Prostate gland (tissue), 2 donors: ENCODE results near the gene DMXL1. TPM values are rescaled to one million over a fixed set of nuclear protein-coding genes. Genes with fewer than 3 reads are reported as not detected.

Experiments used
- DNase-seq: peaks from one replicate; pipeline ENCODE4 v3.0.0-alpha.2; 2019; ENCODE audit warnings: low spot score
- H3K27ac ChIP-seq, 2 donors: fragments of 200-600 bp; sonication (generic); 2 replicates each; pipeline ENCODE4 v1.5.1; 2017 to 2019
- H3K27me3 ChIP-seq: fragments of 200-600 bp; sonication (generic); replicated peaks from 2 replicates; pipeline ENCODE4 v1.5.1; 2019; ENCODE audit not compliant: insufficient read depth
- H3K36me3 ChIP-seq, 2 donors: fragments of 200-600 bp; sonication (generic); 1 replicate in 1 of 2; 2 replicates in 1 of 2; pipeline versions ENCODE4 v1.5.1 to v1.8.1; 2017 to 2019
- H3K4me1 ChIP-seq: fragments of 200-600 bp; sonication (generic); replicated peaks from 2 replicates; pipeline ENCODE4 v1.5.1; 2019
- H3K4me3 ChIP-seq, 2 donors: fragments of 200-600 bp; sonication (generic); 2 replicates each; pipeline ENCODE4 v1.5.1; 2017 to 2019
- H3K9me3 ChIP-seq: fragments of 200-600 bp; sonication (generic); 2 replicates; pipeline ENCODE4 v1.5.1; 2017
- CTCF ChIP-seq, 4 experiments: fragments of 200-600 bp in 2 of 4; fragments of 450-650 bp in 2 of 4; sonication (generic) in 2 of 4; IDR thresholded peaks; 1 replicate in 3 of 4; 2 replicates in 1 of 4; pipeline ENCODE4 v1.5.1; 2016 to 2019; ENCODE audit warnings: antibody characterized with exemption in 4 of 4, mild to moderate bottlenecking in 2 of 4, moderate library complexity in 2 of 4
- POLR2A ChIP-seq: fragments of 450-650 bp; IDR thresholded peaks from one replicate; pipeline ENCODE4 v1.6.1; 2016; ENCODE audit warnings: antibody characterized with exemption, mild to moderate bottlenecking
- POLR2AphosphoS5 ChIP-seq: sonication (generic); formaldehyde crosslinking; IDR thresholded peaks from one replicate; pipeline ENCODE4 v1.6.1; 2017; ENCODE audit warnings: antibody characterized with exemption
- WGBS: methylation state at CpG from one replicate; pipeline ENCODE4 v1.1.5; 2018; 5-methylcytosine and 5-hydroxymethylcytosine counted together
- intact Hi-C: fragments of 100-400 bp; cut with DNase I; formaldehyde crosslinking; loops from one replicate; pipeline ENCODE4 v1.14.2; 2022
- total RNA-seq, 2 donors: library from RNA; depleted of rRNA; stranded (reverse); fragments of >200 nt; gene quantifications; one replicate each; pipeline ENCODE4 v1.1.0, GENCODE V29; 2016

Gene DMXL1
- total RNA-seq, 2 donors from 2014 or later = 89.2 to 180 TPM

GRCh38 chr5:119028575-119028974 is 42.3 kb upstream of the DMXL1 start:
- no peaks in the 10 kb centered on the region for H3K4me1 ChIP-seq
- whole genome bisulfite sequencing = 91% methylated on average over 5 of the region's 5 CpGs
- TF ChIP-seq CTCF (IDR thresholded peaks at IDR 0.05) (no peak), POLR2A (no peak), POLR2AphosphoS5 (no peak)

GRCh38 chr5:119031011-119031886 is 39.6 kb upstream of the DMXL1 start:
- H3K27me3 ChIP-seq = no peaks in the 10 kb centered on the region
- H3K4me3 ChIP-seq = no peak overlapping the region
- no peak for TF ChIP-seq POLR2AphosphoS5
- intact Hi-C loops = no loop called here
- H3K27ac ChIP-seq = no peak overlapping the region
- H3K36me3 ChIP-seq = no peaks in the 10 kb centered on the region
- DNase-seq = no peak
- 84% methylated on average over 5 of the region's 5 CpGs for WGBS
- no peaks in the 10 kb centered on the region for H3K4me1 ChIP-seq
- no peaks in the 10 kb centered on the region for H3K9me3 ChIP-seq

More at GRCh38 chr5:119028575-119028974, 42.3 kb upstream of the DMXL1 start:
- DNase-seq = no peak
- H3K27me3 ChIP-seq = no peaks in the 10 kb centered on the region
- no peak overlapping the region for H3K27ac ChIP-seq
- no peaks in the 10 kb centered on the region for H3K36me3 ChIP-seq
- H3K4me3 ChIP-seq = no peak overlapping the region
- H3K9me3 ChIP-seq = no peaks in the 10 kb centered on the region
- intact Hi-C loops = loop anchor here (10.0 kb wide), 1 partner anchor 386 kb away; no protein-coding TSS in a partner anchor

- intact Hi-C loops = no loop called here
- Histone ChIP-seq H3K27ac (no peak overlapping the region), H3K36me3 (no peaks in the 10 kb centered on the region), H3K4me3 (no peak overlapping the region), H3K9me3 (no peaks in the 10 kb centered on the region), H3K27me3 (no peaks in the 10 kb centered on the region), H3K4me1 (no peaks in the 10 kb centered on the region)
- TF ChIP-seq POLR2A (no peak), POLR2AphosphoS5 (no peak), CTCF (IDR thresholded peaks at IDR 0.05) (no peak)
- WGBS = 78% methylated on average over 4 of the region's 4 CpGs
- DNase-seq = no peak
Observed at GRCh38 chr5:119031905-119032304, 39.0 kb upstream of the DMXL1 start.

- H3K36me3 ChIP-seq = no peaks in the 10 kb centered on the region
- H3K4me3 ChIP-seq = no peak overlapping the region
- 77% methylated on average over 3 of the region's 3 CpGs for WGBS
- no peaks in the 10 kb centered on the region for H3K9me3 ChIP-seq
- DNase-seq = no peak
- TF ChIP-seq POLR2AphosphoS5 (peak; percentile 16), POLR2A (no peak)
- intact Hi-C loops = no loop called here
- H3K4me1 ChIP-seq = no peaks in the 10 kb centered on the region
- peak overlapping the region in 1 of 2 donors; percentile 20 for H3K27ac ChIP-seq
- H3K27me3 ChIP-seq = no peaks in the 10 kb centered on the region
Observed at GRCh38 chr5:119032656-119033055, 38.2 kb upstream of the DMXL1 start.

- H3K4me1 ChIP-seq = peaks cover 3% of the 10 kb centered on the region
- intact Hi-C loops = no loop called here
- no peaks in the 10 kb centered on the region for H3K36me3 ChIP-seq
- no peaks in the 10 kb centered on the region for H3K9me3 ChIP-seq
- no peak for DNase-seq
- no peaks in the 10 kb centered on the region for H3K27me3 ChIP-seq
- peak overlapping the region; percentile 20 to 46 for H3K27ac ChIP-seq
- 86% methylated on average over 3 of the region's 3 CpGs for WGBS
- no peak overlapping the region for H3K4me3 ChIP-seq
- TF ChIP-seq CTCF (IDR thresholded peaks at IDR 0.05) = no peak
- TF ChIP-seq POLR2A = no peak
- no peak for TF ChIP-seq POLR2AphosphoS5
Observed at GRCh38 chr5:119033135-119033534, 37.8 kb upstream of the DMXL1 start.
